Loucy (cell line): ENCODE data around the gene DTNB.
"Not testable (repeated sequence)": the region's sequence is repeated elsewhere in the genome, so short reads cannot be mapped to it uniquely, and the experiment has no call there.

ENCODE experiments used
- H2AFZ ChIP-seq: fragments of 200-600 bp; sonication (generic); 2 replicates; pipeline ENCODE4 v1.6.0; 2016; ENCODE audit warnings: antibody characterized with exemption, mild to moderate bottlenecking, low read length, moderate library complexity
- H3F3A ChIP-seq: fragments of 200-600 bp; 2 replicates; pipeline ENCODE4 v1.6.0; 2016; ENCODE audit warnings: antibody characterized with exemption, low read depth, mild to moderate bottlenecking
- H3K27me3 ChIP-seq: fragments of 200-600 bp; sonication (generic); 2 replicates; pipeline ENCODE4 v1.6.1; 2014; ENCODE audit warnings: low read length, mild to moderate bottlenecking; ENCODE audit not compliant: insufficient read depth, poor library complexity, severe bottlenecking
- H3K36me3 ChIP-seq: fragments of 200-600 bp; sonication (generic); 2 replicates; pipeline ENCODE4 v1.6.1; 2016; ENCODE audit warnings: low read length; ENCODE audit not compliant: insufficient read depth
- H3K4me1 ChIP-seq: fragments of 200-600 bp; sonication (generic); 2 replicates; pipeline ENCODE4 v1.5.1; 2014; ENCODE audit warnings: low read length, mild to moderate bottlenecking; ENCODE audit not compliant: insufficient read depth, poor library complexity, severe bottlenecking
- H3K4me2 ChIP-seq: fragments of 200-600 bp; sonication (generic); 2 replicates; pipeline ENCODE4 v1.6.0; 2014; ENCODE audit warnings: antibody characterized with exemption, low read length, low read depth, mild to moderate bottlenecking; ENCODE audit not compliant: poor library complexity, severe bottlenecking
- H3K4me3 ChIP-seq: fragments of 200-600 bp; sonication (generic); 2 replicates; pipeline ENCODE4 v1.5.1; 2014; ENCODE audit warnings: low read length, mild to moderate bottlenecking, mixed read lengths; ENCODE audit not compliant: poor library complexity, severe bottlenecking
- H3K79me2 ChIP-seq: fragments of 200-600 bp; sonication (generic); 2 replicates; pipeline ENCODE4 v1.6.1; 2014; ENCODE audit warnings: low read length; ENCODE audit not compliant: insufficient read depth
- H3K9ac ChIP-seq: fragments of 200-600 bp; sonication (generic); 2 replicates; pipeline ENCODE4 v1.6.0; 2014; ENCODE audit warnings: mild to moderate bottlenecking, low read depth, low read length, moderate library complexity; ENCODE audit not compliant: poor library complexity, severe bottlenecking
- H3K9me2 ChIP-seq: fragments of 200-600 bp; sonication (generic); replicated peaks from 2 replicates; pipeline ENCODE4 v1.6.1; 2016; ENCODE audit warnings: low read depth, low read length, mixed read lengths
- H3K9me3 ChIP-seq: fragments of 200-600 bp; sonication (generic); 2 replicates; pipeline ENCODE4 v1.6.1; 2014; ENCODE audit warnings: mild to moderate bottlenecking, antibody characterized with exemption, low read length, low read depth; ENCODE audit not compliant: insufficient read depth
- H4K20me1 ChIP-seq: fragments of 200-600 bp; sonication (generic); 2 replicates; pipeline ENCODE4 v1.6.0; 2014; ENCODE audit warnings: antibody characterized with exemption, low read length, mild to moderate bottlenecking; ENCODE audit not compliant: insufficient read depth, poor library complexity, severe bottlenecking
- EZH2phosphoT487 ChIP-seq: fragments of 200-600 bp; IDR thresholded peaks from 2 replicates; pipeline ENCODE4 v1.6.1; 2018; ENCODE audit warnings: antibody characterized with exemption, mild to moderate bottlenecking, moderate library complexity, borderline replicate concordance
- TF ChIP-seq, protein P1 (sequence below): fragments of 200-600 bp; sonication (generic); conservative IDR thresholded peaks from 2 replicates; pipeline ENCODE4 v1.5.1; 2014; ENCODE audit warnings: mild to moderate bottlenecking, antibody characterized with exemption, low read length

Gene DTNB

DNA sequence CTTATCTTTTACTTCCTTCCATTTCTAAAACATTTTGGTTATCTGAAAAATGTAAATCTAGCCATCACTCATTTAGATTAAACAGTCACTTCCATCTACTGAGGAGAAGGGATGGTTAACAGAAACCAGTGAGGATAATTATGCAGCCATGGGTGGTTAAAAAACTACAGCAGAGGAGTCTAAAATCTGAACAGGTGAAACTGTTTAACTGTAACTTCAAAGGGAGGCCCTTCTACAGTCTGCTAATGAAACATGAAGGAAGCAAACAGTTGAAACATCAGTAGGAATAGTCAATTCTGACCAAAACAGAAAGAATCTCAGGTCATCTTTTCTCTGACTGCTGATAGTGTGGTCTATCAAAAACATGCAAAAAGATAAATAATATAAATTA lies 71.0 kb downstream of the DTNB start:
- Histone ChIP-seq H3K27me3 (no peaks in the 10 kb centered on the region), H3F3A (no peaks in the 10 kb centered on the region), H3K9me2 (no peaks in the 10 kb centered on the region), H3K4me3 (no peak overlapping the region), H2AFZ (no peak overlapping the region), H3K9ac (no peak overlapping the region), H3K79me2 (no peaks in the 10 kb centered on the region), H3K4me1 (peaks cover 3% of the 10 kb centered on the region), H3K36me3 (no peaks in the 10 kb centered on the region; the same call in 1 of the 2 replicates), H3K4me2 (no peak overlapping the region), H4K20me1 (no peaks in the 10 kb centered on the region), H3K9me3 (no peaks in the 10 kb centered on the region)
- no peak for TF ChIP-seq EZH2phosphoT487
- TF ChIP-seq, protein P1, sequence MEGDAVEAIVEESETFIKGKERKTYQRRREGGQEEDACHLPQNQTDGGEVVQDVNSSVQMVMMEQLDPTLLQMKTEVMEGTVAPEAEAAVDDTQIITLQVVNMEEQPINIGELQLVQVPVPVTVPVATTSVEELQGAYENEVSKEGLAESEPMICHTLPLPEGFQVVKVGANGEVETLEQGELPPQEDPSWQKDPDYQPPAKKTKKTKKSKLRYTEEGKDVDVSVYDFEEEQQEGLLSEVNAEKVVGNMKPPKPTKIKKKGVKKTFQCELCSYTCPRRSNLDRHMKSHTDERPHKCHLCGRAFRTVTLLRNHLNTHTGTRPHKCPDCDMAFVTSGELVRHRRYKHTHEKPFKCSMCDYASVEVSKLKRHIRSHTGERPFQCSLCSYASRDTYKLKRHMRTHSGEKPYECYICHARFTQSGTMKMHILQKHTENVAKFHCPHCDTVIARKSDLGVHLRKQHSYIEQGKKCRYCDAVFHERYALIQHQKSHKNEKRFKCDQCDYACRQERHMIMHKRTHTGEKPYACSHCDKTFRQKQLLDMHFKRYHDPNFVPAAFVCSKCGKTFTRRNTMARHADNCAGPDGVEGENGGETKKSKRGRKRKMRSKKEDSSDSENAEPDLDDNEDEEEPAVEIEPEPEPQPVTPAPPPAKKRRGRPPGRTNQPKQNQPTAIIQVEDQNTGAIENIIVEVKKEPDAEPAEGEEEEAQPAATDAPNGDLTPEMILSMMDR, result no peak

DNA sequence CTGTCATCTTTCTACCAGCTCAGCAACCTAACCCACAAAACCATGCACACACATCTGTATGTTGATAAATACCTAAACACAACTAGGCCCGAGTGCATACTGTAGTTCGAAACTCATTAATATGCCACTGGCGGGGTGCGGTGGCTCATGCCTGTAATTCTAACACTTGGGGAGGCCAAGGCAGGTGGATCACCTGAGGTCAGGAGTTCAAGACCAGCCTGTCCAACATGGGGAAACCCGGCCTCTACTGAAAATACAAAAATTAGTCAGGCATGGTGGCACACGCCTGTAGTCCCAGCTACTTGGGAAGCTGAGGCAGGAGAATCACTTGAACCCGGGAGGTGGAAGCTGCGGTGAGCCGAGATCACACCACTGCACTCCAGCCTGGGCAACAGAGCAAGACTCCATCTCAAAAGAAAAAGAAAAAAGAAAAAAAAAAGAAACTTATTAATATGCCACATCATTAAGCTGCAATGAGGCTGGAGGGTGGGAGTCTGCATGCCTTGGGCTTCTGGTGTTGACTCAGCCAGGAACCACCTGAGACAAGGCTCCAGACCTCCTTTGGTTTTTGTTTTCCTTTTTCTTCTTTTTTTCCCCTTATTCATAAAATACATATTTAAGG lies 71.6 kb downstream of the DTNB start:
- not testable (repeated sequence) for H3K9me3 ChIP-seq, H3K4me1 ChIP-seq, H3K4me3 ChIP-seq, H3F3A ChIP-seq, H3K36me3 ChIP-seq, H3K9ac ChIP-seq, H2AFZ ChIP-seq, H4K20me1 ChIP-seq, H3K79me2 ChIP-seq, H3K4me2 ChIP-seq, H3K9me2 ChIP-seq, H3K27me3 ChIP-seq

DNA sequence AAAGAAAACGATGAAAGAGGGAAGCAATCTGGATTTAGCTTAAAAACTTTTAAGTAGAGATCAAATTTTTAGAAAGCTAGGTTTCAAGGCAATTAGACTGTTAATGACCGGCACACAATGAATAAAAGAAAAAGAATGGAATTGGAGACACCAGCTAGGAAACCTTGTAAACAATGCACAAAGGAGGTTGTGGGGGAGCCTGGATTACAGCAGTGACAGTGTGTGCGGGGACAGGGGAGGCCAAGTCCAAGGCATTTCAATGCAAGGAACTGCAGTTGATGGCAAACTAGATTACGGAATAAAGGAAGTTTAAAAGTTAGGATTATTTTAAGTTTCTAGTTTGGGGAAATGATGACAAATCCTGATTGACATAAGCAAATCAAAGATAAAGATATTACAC lies 74.5 kb downstream of the DTNB start:
- no peak for TF ChIP-seq EZH2phosphoT487
- TF ChIP-seq, protein P1, result no peak
- no peaks in the 10 kb centered on the region for H3F3A ChIP-seq
- no peaks in the 10 kb centered on the region; the same call in 1 of the 2 replicates for H3K36me3 ChIP-seq
- no peaks in the 10 kb centered on the region for H3K9me2 ChIP-seq
- H3K27me3 ChIP-seq, result no peaks in the 10 kb centered on the region
- H3K4me1 ChIP-seq, result peaks cover 3% of the 10 kb centered on the region
- no peaks in the 10 kb centered on the region for H3K79me2 ChIP-seq
- H3K4me3 ChIP-seq, result no peak overlapping the region
- no peaks in the 10 kb centered on the region for H3K9me3 ChIP-seq
- H2AFZ ChIP-seq, result no peak overlapping the region
- H3K4me2 ChIP-seq, result no peak overlapping the region
- H3K9ac ChIP-seq, result no peak overlapping the region
- no peaks in the 10 kb centered on the region for H4K20me1 ChIP-seq

DNA sequence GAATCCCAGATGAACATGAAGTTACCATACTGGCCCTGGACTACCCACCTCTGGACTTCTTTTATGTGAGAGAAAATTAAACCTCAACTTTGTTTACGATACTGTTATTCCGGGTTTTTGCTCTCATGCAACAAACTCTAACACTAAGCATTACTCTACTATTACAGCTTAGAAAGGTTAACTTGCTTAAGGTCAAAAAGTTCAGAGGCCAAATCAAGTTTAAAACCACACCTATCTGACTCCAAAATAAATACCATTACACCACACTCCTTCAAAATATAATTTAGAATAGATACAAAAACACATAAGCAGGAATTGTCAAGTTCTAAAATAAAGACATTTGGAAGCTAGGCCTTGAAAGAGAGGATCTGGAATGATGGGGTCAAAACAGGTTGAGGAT lies 75.0 kb downstream of the DTNB start:
- peaks cover 3% of the 10 kb centered on the region for H3K4me1 ChIP-seq
- no peaks in the 10 kb centered on the region for H3K9me2 ChIP-seq
- H3K27me3 ChIP-seq, result no peaks in the 10 kb centered on the region
- no peaks in the 10 kb centered on the region; the same call in 1 of the 2 replicates for H3K36me3 ChIP-seq
- no peaks in the 10 kb centered on the region for H3F3A ChIP-seq
- H2AFZ ChIP-seq, result no peak overlapping the region
- H3K79me2 ChIP-seq, result no peaks in the 10 kb centered on the region
- no peak overlapping the region for H3K9ac ChIP-seq
- no peaks in the 10 kb centered on the region for H3K9me3 ChIP-seq
- no peak overlapping the region for H3K4me3 ChIP-seq
- H4K20me1 ChIP-seq, result no peaks in the 10 kb centered on the region
- TF ChIP-seq, protein P1, result no peak
- no peak for TF ChIP-seq EZH2phosphoT487
- H3K4me2 ChIP-seq, result no peak overlapping the region
